Measurements from ENCODE around the gene HIGD2A. TPM values are rescaled to one million over a fixed set of nuclear protein-coding genes. Genes with fewer than 3 reads are reported as not detected.

HIGD2A gene
- total and polyA plus RNA-seq, 4 donors: 18.4 to 127 (median 67.8) TPM

DNA sequence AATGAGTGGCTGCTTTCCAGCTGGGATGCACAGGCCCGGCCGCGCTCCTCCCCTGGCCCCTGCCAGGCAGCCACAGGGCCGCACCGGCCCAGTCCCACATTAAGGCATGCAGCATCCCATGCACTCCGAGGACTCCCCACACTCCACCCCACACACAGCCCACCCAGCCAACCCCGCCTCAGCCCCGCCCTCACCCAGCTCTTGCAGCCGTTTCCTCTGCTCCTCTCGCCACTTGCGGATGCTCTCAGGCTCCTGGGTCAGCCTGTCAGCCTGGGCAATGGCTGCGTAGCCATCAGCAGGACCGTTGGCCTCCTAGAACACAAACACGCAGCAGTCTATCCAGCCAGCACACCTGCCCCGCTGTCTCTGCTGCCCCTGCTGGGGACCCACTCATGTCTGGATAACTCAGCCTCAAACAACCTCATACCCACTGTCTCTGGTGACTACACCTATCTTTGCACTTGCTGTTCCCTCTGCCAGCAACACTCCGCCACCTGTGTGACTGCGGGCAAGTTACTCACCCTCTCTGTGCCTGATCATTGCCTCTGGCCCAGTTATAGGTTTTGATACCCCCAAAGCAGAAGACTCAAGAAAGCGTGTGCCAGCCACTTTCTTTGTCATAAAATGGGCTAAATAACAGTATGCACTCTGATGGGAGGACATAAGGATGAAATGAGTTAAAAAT, 9.3 kb downstream of the HIGD2A start:
- H3K36me3 ChIP-seq (ENCODE audit: control insufficient read depth in 4 of 4, insufficient read depth in 3 of 4, low read depth in 1 of 4, low read length in 3 of 4): peaks cover 0 to 12% (median 5%) of the 10 kb centered on the region in 4 donors
- H3K4me3 ChIP-seq (ENCODE audit: low read depth in 1 of 3, low read length in 3 of 3): no peak overlapping the region
- peaks cover 0 to 3% (median 2%) of the 10 kb centered on the region in 4 donors for H3K4me1 ChIP-seq (ENCODE audit: control insufficient read depth in 4 of 4, insufficient read depth in 4 of 4, low read length in 3 of 4)
- no peak for DNase-seq (ENCODE audit: low spot score)
- WGBS: 96% methylated on average over 18 of the region's 18 CpGs
- no peak for TF ChIP-seq FOXA1 (IDR thresholded peaks at IDR 0.05)
- no peak for TF ChIP-seq FOXA2 (IDR thresholded peaks at IDR 0.05)
- TF ChIP-seq JUND (IDR thresholded peaks at IDR 0.05): no peak
- no peaks in the 10 kb centered on the region for H3K27me3 ChIP-seq (ENCODE audit: control insufficient read depth in 4 of 4, insufficient read depth in 4 of 4, low read length in 3 of 4)
- no peak overlapping the region for H3K27ac ChIP-seq (ENCODE audit: low read depth in 1 of 2, low read length in 2 of 2)
- H3K9ac ChIP-seq (ENCODE audit: low read depth in 1 of 2, low read length in 2 of 2): no peak overlapping the region
- no peaks in the 10 kb centered on the region for H3K9me3 ChIP-seq (ENCODE audit: control insufficient read depth in 4 of 4, low read length in 3 of 4)

DNA sequence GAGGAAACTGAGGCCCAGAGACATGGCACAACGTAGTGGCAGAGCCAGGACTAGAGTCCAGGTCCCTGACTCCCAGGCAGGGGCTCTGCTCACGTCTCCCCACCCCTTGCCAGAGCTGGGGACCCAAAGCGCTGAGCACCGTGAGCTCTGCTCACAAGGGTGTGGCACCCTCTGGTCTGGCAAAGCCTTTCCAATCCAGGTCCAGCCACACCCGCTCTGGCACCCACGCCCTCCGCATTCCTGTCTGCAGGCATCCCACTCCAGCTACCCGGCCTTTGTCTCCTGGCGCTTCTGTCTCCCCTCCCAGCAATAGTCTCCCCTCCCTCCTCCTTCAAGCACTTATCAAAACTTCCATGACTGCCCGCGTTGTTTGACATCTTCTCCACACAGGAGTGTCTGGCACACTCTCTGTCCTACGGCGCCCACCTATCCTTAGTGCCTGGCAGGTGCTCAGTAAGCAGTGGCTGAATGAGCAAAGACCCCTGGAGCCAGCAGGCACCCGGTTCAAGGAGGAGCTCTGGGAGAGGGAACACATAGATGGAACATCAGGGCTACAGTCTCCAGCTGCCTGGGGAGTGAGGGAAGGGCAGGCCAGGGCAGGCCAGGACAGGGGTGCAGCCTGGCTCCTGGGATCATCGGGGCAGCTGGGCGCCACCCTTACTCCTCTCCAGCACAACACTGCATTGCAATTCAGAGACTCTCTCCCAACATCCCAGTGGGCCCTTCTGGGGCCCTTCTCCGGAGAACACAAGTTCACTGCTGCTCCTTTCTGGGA, 12.0 kb downstream of the HIGD2A start:
- TF ChIP-seq, protein P1, sequence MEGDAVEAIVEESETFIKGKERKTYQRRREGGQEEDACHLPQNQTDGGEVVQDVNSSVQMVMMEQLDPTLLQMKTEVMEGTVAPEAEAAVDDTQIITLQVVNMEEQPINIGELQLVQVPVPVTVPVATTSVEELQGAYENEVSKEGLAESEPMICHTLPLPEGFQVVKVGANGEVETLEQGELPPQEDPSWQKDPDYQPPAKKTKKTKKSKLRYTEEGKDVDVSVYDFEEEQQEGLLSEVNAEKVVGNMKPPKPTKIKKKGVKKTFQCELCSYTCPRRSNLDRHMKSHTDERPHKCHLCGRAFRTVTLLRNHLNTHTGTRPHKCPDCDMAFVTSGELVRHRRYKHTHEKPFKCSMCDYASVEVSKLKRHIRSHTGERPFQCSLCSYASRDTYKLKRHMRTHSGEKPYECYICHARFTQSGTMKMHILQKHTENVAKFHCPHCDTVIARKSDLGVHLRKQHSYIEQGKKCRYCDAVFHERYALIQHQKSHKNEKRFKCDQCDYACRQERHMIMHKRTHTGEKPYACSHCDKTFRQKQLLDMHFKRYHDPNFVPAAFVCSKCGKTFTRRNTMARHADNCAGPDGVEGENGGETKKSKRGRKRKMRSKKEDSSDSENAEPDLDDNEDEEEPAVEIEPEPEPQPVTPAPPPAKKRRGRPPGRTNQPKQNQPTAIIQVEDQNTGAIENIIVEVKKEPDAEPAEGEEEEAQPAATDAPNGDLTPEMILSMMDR (IDR thresholded peaks at IDR 0.05; ENCODE audit: low read depth, low read length, missing input control): no peak
- TF ChIP-seq NR2F2 (IDR thresholded peaks at IDR 0.05): no peak
- TF ChIP-seq, protein P2, sequence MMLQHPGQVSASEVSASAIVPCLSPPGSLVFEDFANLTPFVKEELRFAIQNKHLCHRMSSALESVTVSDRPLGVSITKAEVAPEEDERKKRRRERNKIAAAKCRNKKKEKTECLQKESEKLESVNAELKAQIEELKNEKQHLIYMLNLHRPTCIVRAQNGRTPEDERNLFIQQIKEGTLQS (IDR thresholded peaks at IDR 0.05): no peak
- H3K27ac ChIP-seq (ENCODE audit: low read depth in 1 of 2, low read length in 2 of 2): no peak overlapping the region
- no peak for DNase-seq (ENCODE audit: low spot score)
- peaks cover 0 to 3% (median 2%) of the 10 kb centered on the region in 4 donors for H3K4me1 ChIP-seq (ENCODE audit: control insufficient read depth in 4 of 4, insufficient read depth in 4 of 4, low read length in 3 of 4)
- peaks cover 0 to 13% (median 1%) of the 10 kb centered on the region in 4 donors for H3K36me3 ChIP-seq (ENCODE audit: control insufficient read depth in 4 of 4, insufficient read depth in 3 of 4, low read depth in 1 of 4, low read length in 3 of 4)
- WGBS: 89% methylated on average over 17 of the region's 17 CpGs
- H3K9me3 ChIP-seq (ENCODE audit: control insufficient read depth in 4 of 4, low read length in 3 of 4): no peaks in the 10 kb centered on the region
- H3K4me3 ChIP-seq (ENCODE audit: low read depth in 1 of 3, low read length in 3 of 3): no peak overlapping the region
- H3K27me3 ChIP-seq (ENCODE audit: control insufficient read depth in 4 of 4, insufficient read depth in 4 of 4, low read length in 3 of 4): no peaks in the 10 kb centered on the region
- no peak overlapping the region for H3K9ac ChIP-seq (ENCODE audit: low read depth in 1 of 2, low read length in 2 of 2)

DNA sequence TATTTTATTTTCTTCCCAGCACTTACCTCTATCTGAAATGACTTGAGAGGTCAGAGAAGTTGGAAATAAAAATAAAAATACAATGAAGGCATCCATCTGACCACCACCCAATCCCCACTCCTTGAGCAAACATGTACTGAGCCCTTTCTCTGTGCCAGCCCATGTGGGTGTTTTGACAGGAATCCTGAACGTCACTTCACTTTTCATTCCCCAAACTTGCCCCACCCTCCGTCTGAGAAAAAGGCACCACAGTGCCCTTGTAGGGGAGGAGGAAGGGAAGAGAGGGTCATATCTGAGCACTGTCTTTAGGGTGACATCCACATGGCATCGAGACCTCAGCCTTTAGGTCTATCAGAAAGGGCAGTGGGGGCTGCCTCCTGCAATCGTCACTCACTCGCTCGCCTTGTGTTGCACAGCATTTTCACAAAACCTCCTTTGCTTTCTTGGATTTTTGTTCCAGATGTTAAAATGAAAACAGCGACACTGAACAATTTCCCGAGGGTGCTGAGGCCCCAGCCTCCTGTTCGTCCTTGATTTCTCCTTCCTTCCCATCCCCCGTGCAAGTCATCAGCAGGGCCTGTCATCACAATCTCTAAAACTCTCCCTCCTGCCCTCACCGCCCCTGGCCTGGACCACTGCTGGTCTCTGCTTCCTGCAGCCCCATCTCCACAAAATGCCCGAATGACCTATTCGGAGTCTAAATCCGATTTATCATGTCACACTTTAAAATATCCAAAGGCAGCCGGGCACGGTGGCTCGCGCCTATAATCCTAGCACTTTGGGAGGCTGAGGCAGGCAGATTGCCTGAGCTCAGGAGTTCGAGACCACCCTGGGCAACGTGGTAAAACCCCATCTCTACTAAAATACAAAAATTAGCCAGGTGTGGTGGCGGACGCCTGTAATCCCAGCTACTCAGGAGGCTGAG, 13.0 kb downstream of the HIGD2A start:
- WGBS: 93% methylated on average over 22 of the region's 22 CpGs
- H3K4me3 ChIP-seq (ENCODE audit: low read depth in 1 of 3, low read length in 3 of 3): no peak overlapping the region
- no peak overlapping the region for H3K27ac ChIP-seq (ENCODE audit: low read depth in 1 of 2, low read length in 2 of 2)
- H3K36me3 ChIP-seq (ENCODE audit: control insufficient read depth in 4 of 4, insufficient read depth in 3 of 4, low read depth in 1 of 4, low read length in 3 of 4): peaks cover 1 to 16% (median 4%) of the 10 kb centered on the region in 4 donors
- no peaks in the 10 kb centered on the region for H3K27me3 ChIP-seq (ENCODE audit: control insufficient read depth in 4 of 4, insufficient read depth in 4 of 4, low read length in 3 of 4)
- H3K9me3 ChIP-seq (ENCODE audit: control insufficient read depth in 4 of 4, low read length in 3 of 4): no peaks in the 10 kb centered on the region
- peaks cover 0 to 3% (median 2%) of the 10 kb centered on the region in 4 donors for H3K4me1 ChIP-seq (ENCODE audit: control insufficient read depth in 4 of 4, insufficient read depth in 4 of 4, low read length in 3 of 4)
- H3K9ac ChIP-seq (ENCODE audit: low read depth in 1 of 2, low read length in 2 of 2): no peak overlapping the region
- DNase-seq (ENCODE audit: low spot score): no peak
- TF ChIP-seq NR2F2 (IDR thresholded peaks at IDR 0.05) (no peak), FOXA2 (IDR thresholded peaks at IDR 0.05) (no peak), HNF4A (conservative IDR thresholded peaks at IDR 0.05) (no peak), EGR1 (IDR thresholded peaks at IDR 0.05; ENCODE audit: low read depth in 2 of 2) (no peak), JUND (IDR thresholded peaks at IDR 0.05) (no peak), SP1 (IDR thresholded peaks at IDR 0.05) (no peak), GABPA (IDR thresholded peaks at IDR 0.05 in 1 of 2, conservative IDR thresholded peaks at IDR 0.05 in 1 of 2) (no peak), YY1 (IDR thresholded peaks at IDR 0.05) (no peak)
- TF ChIP-seq, protein P3, sequence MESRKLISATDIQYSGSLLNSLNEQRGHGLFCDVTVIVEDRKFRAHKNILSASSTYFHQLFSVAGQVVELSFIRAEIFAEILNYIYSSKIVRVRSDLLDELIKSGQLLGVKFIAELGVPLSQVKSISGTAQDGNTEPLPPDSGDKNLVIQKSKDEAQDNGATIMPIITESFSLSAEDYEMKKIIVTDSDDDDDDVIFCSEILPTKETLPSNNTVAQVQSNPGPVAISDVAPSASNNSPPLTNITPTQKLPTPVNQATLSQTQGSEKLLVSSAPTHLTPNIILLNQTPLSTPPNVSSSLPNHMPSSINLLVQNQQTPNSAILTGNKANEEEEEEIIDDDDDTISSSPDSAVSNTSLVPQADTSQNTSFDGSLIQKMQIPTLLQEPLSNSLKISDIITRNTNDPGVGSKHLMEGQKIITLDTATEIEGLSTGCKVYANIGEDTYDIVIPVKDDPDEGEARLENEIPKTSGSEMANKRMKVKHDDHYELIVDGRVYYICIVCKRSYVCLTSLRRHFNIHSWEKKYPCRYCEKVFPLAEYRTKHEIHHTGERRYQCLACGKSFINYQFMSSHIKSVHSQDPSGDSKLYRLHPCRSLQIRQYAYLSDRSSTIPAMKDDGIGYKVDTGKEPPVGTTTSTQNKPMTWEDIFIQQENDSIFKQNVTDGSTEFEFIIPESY (IDR thresholded peaks at IDR 0.05): no peak
- TF ChIP-seq, protein P4, sequence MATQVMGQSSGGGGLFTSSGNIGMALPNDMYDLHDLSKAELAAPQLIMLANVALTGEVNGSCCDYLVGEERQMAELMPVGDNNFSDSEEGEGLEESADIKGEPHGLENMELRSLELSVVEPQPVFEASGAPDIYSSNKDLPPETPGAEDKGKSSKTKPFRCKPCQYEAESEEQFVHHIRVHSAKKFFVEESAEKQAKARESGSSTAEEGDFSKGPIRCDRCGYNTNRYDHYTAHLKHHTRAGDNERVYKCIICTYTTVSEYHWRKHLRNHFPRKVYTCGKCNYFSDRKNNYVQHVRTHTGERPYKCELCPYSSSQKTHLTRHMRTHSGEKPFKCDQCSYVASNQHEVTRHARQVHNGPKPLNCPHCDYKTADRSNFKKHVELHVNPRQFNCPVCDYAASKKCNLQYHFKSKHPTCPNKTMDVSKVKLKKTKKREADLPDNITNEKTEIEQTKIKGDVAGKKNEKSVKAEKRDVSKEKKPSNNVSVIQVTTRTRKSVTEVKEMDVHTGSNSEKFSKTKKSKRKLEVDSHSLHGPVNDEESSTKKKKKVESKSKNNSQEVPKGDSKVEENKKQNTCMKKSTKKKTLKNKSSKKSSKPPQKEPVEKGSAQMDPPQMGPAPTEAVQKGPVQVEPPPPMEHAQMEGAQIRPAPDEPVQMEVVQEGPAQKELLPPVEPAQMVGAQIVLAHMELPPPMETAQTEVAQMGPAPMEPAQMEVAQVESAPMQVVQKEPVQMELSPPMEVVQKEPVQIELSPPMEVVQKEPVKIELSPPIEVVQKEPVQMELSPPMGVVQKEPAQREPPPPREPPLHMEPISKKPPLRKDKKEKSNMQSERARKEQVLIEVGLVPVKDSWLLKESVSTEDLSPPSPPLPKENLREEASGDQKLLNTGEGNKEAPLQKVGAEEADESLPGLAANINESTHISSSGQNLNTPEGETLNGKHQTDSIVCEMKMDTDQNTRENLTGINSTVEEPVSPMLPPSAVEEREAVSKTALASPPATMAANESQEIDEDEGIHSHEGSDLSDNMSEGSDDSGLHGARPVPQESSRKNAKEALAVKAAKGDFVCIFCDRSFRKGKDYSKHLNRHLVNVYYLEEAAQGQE (IDR thresholded peaks at IDR 0.05): no peak

All from liver (tissue), 9 donors.